IMR-90 (cell line): ENCODE data around the gene ITGAE. TPM values are rescaled to one million over a fixed set of nuclear protein-coding genes. Genes with fewer than 3 reads are reported as not detected.

Source experiments
- ATAC-seq: fragments of 200-7000 bp; cut with Tn5 transposase; 2 replicates; pipeline ENCODE4 v1.9.1; 2020; ENCODE audit warnings: low read depth, mild to moderate bottlenecking, moderate library complexity
- BruUV-seq: library from RNA; stranded (reverse); fragments of 400-500 nt; replicated peaks from 2 replicates; lab custom pipeline; 2021; lab: Mats Ljungman, UMichigan
- CTCF ChIA-PET: fragments of 300-600 bp; formaldehyde crosslinking; extraction: SDS; loops from one replicate; lab custom pipeline; 2021; ENCODE audit warnings: antibody characterized with exemption; lab: Yijun Ruan, JAX
- POLR2A ChIA-PET: fragments of 300-600 bp; sonication (Branson Sonifier 250); formaldehyde crosslinking; loops from one replicate; lab custom pipeline; 2022; ENCODE audit warnings: antibody characterized with exemption; ENCODE audit not compliant: unreplicated experiment; lab: Charles Lee
- DNase-seq: peaks from one replicate; pipeline ENCODE4 v3.0.0; 2013
- H2AFZ ChIP-seq: replicated peaks from 2 replicates; pipeline ENCODE3; 2013; ENCODE audit warnings: low read length, mild to moderate bottlenecking; ENCODE audit not compliant: poor library complexity
- H2AK5ac ChIP-seq: 2 replicates; pipeline ENCODE4 v1.6.1; 2013; ENCODE audit warnings: low read depth, low read length, inconsistent platforms
- H2AK9ac ChIP-seq: replicated peaks from 2 replicates; pipeline ENCODE3; 2013; ENCODE audit warnings: mild to moderate bottlenecking, low read depth, low read length, moderate library complexity; ENCODE audit not compliant: poor library complexity
- H2BK120ac ChIP-seq: 2 replicates; pipeline ENCODE4 v1.6.1; 2013; ENCODE audit warnings: low read depth, low read length, inconsistent platforms
- H2BK15ac ChIP-seq: 3 replicates; pipeline ENCODE4 v1.6.1; 2013; ENCODE audit warnings: low read depth, low read length, inconsistent platforms
- H2BK20ac ChIP-seq: 2 replicates; pipeline ENCODE4 v1.6.1; 2013; ENCODE audit warnings: low read depth, mild to moderate bottlenecking, inconsistent platforms, low read length, moderate library complexity
- H2BK5ac ChIP-seq: 2 replicates; pipeline ENCODE4 v1.6.1; 2013; ENCODE audit warnings: mild to moderate bottlenecking, low read depth, low read length, inconsistent platforms; ENCODE audit not compliant: poor library complexity, severe bottlenecking
- H3K14ac ChIP-seq: replicated peaks from 2 replicates; pipeline ENCODE4 v1.6.1; 2013; ENCODE audit warnings: low read depth, low read length, inconsistent platforms
- H3K18ac ChIP-seq: 2 replicates; pipeline ENCODE4 v1.6.1; 2013; ENCODE audit warnings: low read depth, low read length, control low read depth
- H3K23ac ChIP-seq: 2 replicates; pipeline ENCODE4 v1.6.1; 2013; ENCODE audit warnings: low read depth, low read length, inconsistent platforms
- H3K27ac ChIP-seq: 2 replicates; pipeline ENCODE4 v1.5.1; 2013; ENCODE audit warnings: mild to moderate bottlenecking, control low read depth, low read length; ENCODE audit not compliant: insufficient read depth
- H3K27me3 ChIP-seq: 2 replicates; pipeline ENCODE4 v1.6.1; 2013; ENCODE audit warnings: low read length; ENCODE audit not compliant: control insufficient read depth, insufficient read depth
- H3K36me3 ChIP-seq: 2 replicates; pipeline ENCODE4 v1.6.1; 2013; ENCODE audit warnings: low read length, mixed read lengths; ENCODE audit not compliant: control insufficient read depth, insufficient read depth
- H3K4ac ChIP-seq: 2 replicates; pipeline ENCODE4 v1.6.1; 2013; ENCODE audit warnings: low read depth, low read length, inconsistent platforms
- H3K4me1 ChIP-seq: 2 replicates; pipeline ENCODE4 v1.6.1; 2013; ENCODE audit warnings: low read length, mixed read lengths; ENCODE audit not compliant: control insufficient read depth, insufficient read depth
- H3K4me2 ChIP-seq: 2 replicates; pipeline ENCODE4 v1.6.1; 2013; ENCODE audit warnings: low read depth, mild to moderate bottlenecking, control low read depth, low read length, moderate library complexity
- H3K4me3 ChIP-seq: 2 replicates; pipeline ENCODE4 v1.5.1; 2013; ENCODE audit warnings: low read depth, mild to moderate bottlenecking, control low read depth, low read length, moderate library complexity; ENCODE audit not compliant: insufficient read depth
- H3K56ac ChIP-seq: 2 replicates; pipeline ENCODE4 v1.6.1; 2013; ENCODE audit warnings: low read length, inconsistent platforms; ENCODE audit not compliant: insufficient read depth; ENCODE audit errors: extremely low read depth
- H3K79me1 ChIP-seq, 2 experiments: 2 replicates each; pipeline ENCODE4 v1.6.1; 2013; ENCODE audit warnings: low read length in 2 of 2, inconsistent platforms in 1 of 2, low read depth in 1 of 2
- H3K9ac ChIP-seq: 2 replicates; pipeline ENCODE4 v1.6.1; 2013; ENCODE audit warnings: low read depth, low read length, control low read depth
- H3K9me1 ChIP-seq: 2 replicates; pipeline ENCODE4 v1.6.1; 2013; ENCODE audit warnings: low read length, inconsistent platforms; ENCODE audit not compliant: insufficient read depth
- H3K9me3 ChIP-seq: 2 replicates; pipeline ENCODE4 v1.6.1; 2013; ENCODE audit warnings: low read length; ENCODE audit not compliant: control insufficient read depth, insufficient read depth
- H4K20me1 ChIP-seq: 2 replicates; pipeline ENCODE4 v1.6.1; 2013; ENCODE audit warnings: low read length, inconsistent platforms; ENCODE audit not compliant: insufficient read depth
- H4K5ac ChIP-seq: 2 replicates; pipeline ENCODE4 v1.6.1; 2013; ENCODE audit warnings: mild to moderate bottlenecking, low read depth, low read length, control low read depth
- H4K8ac ChIP-seq, 2 experiments: 2 replicates each; pipeline ENCODE4 v1.6.1; 2013; ENCODE audit warnings: low read depth in 2 of 2, low read length in 2 of 2, control low read depth in 1 of 2, inconsistent platforms in 1 of 2
- H4K91ac ChIP-seq: 2 replicates; pipeline ENCODE4 v1.6.1; 2013; ENCODE audit warnings: low read depth, low read length, inconsistent platforms; ENCODE audit not compliant: insufficient read depth
- CEBPB ChIP-seq: IDR thresholded peaks from 2 replicates; pipeline ENCODE4 v1.6.1; 2012; ENCODE audit warnings: low read depth, low read length, improper control_type of control experiment
- CTCF ChIP-seq: conservative IDR thresholded peaks from 2 replicates; pipeline ENCODE4 v1.5.1; 2012; ENCODE audit warnings: mild to moderate bottlenecking, low read depth, low read length, improper control_type of control experiment
- ELK1 ChIP-seq: fragments of 150-350 bp; IDR thresholded peaks from 2 replicates; pipeline ENCODE4 v1.6.1; 2016; ENCODE audit warnings: low read depth, mild to moderate bottlenecking, low read length, moderate library complexity, borderline replicate concordance
- FOS ChIP-seq: fragments of 150-350 bp; IDR thresholded peaks from 2 replicates; pipeline ENCODE4 v1.6.1; 2016; ENCODE audit warnings: low read depth, low read length
- MAFK ChIP-seq: IDR thresholded peaks from 2 replicates; pipeline ENCODE4 v1.6.1; 2012; ENCODE audit warnings: low read depth, low read length, improper control_type of control experiment
- MAZ ChIP-seq: IDR thresholded peaks from 2 replicates; pipeline ENCODE4 v1.6.1; 2012; ENCODE audit warnings: low read depth, mild to moderate bottlenecking, low read length, improper control_type of control experiment, moderate library complexity, borderline replicate concordance
- POLR2A ChIP-seq: IDR thresholded peaks from 2 replicates; pipeline ENCODE4 v1.6.1; 2012; ENCODE audit warnings: mild to moderate bottlenecking, low read depth, low read length
- RAD21 ChIP-seq: IDR thresholded peaks from 2 replicates; pipeline ENCODE4 v1.6.1; 2012; ENCODE audit warnings: low read length, improper control_type of control experiment
- RCOR1 ChIP-seq: IDR thresholded peaks from 2 replicates; pipeline ENCODE4 v1.6.1; 2012; ENCODE audit warnings: mild to moderate bottlenecking, low read length, improper control_type of control experiment; ENCODE audit not compliant: insufficient replicate concordance
- RFX5 ChIP-seq: IDR thresholded peaks from 2 replicates; pipeline ENCODE4 v1.8.0; 2012; ENCODE audit warnings: low read depth, mild to moderate bottlenecking, low read length, moderate library complexity
- SMC3 ChIP-seq: fragments of 150-350 bp; IDR thresholded peaks from 2 replicates; pipeline ENCODE4 v1.6.1; 2016; ENCODE audit warnings: low read depth, mild to moderate bottlenecking, antibody characterized with exemption, low read length, moderate library complexity
- WGBS, 2 experiments: methylation state at CpG; one replicate each; pipeline versions ENCODE4 v1.1.5 to v1.1.7; 2013; ENCODE audit warnings: missing lambda C conversion rate in 2 of 2; ENCODE audit not compliant: insufficient read length in 1 of 2; ENCODE audit errors: extremely low coverage in 2 of 2; 5-methylcytosine and 5-hydroxymethylcytosine counted together
- dilution Hi-C: fragments of 300-500 bp; cut with HindIII; formaldehyde crosslinking; loops from one replicate; pipeline ENCODE4 v1.14.3; 2018; ENCODE audit warnings: low sequenced_read_pairs; ENCODE audit not compliant: unreplicated experiment
- in situ Hi-C: fragments of 300-500 bp; cut with MboI; formaldehyde crosslinking; loops from 3 replicates; pipeline ENCODE4 v1.14.3; 2019; ENCODE audit warnings: low sequenced_read_pairs, inconsistent platforms, mixed read lengths
- intact Hi-C: fragments of 100-400 bp; cut with micrococcal nuclease; formaldehyde crosslinking; loops from 2 replicates; pipeline ENCODE4 v1.10.0; 2022
- polyA plus RNA-seq, 3 experiments: library from polyadenylated mRNA; depleted of rRNA; stranded (reverse); fragments of >200 nt; gene quantifications; 2 replicates each; pipeline ENCODE4 v1.2.3, GENCODE V29; 2012; ENCODE audit warnings: low replicate concordance in 1 of 3
- total RNA-seq: library from RNA; depleted of rRNA; stranded (reverse); fragments of >200 nt; gene quantifications from 2 replicates; pipeline ENCODE4 v1.2.3, GENCODE V29; 2012

The ITGAE gene
- total and polyA plus RNA-seq, 2 of the 4 experiments (the other 2 are of a cell fraction), result 54.1 to 60.8 TPM

- DNase-seq, result no peak
- no peak for ATAC-seq
Observed at GRCh38 chr17:3780986-3781385, 20.0 kb downstream of the ITGAE start.

More at GRCh38 chr17:3780986-3781385, 20.0 kb downstream of the ITGAE start:
- no TSS peak for BruUV-seq
- H2AK9ac ChIP-seq, result no peak overlapping the region
- CTCF ChIA-PET, result interaction anchor here (0.6 kb wide), 1 partner anchor 293 kb away, joined by 3 read pairs; no protein-coding TSS in a partner anchor
- no peaks in the 10 kb centered on the region for H3K36me3 ChIP-seq
- H4K20me1 ChIP-seq, result no peaks in the 10 kb centered on the region
- no peak overlapping the region for H4K8ac ChIP-seq
- H3K9me3 ChIP-seq, result no peaks in the 10 kb centered on the region
- no peak overlapping the region for H4K91ac ChIP-seq
- no peak overlapping the region for H3K14ac ChIP-seq
- POLR2A ChIA-PET, result interaction anchor here (0.5 to 0.6 kb wide), 2 partner anchors 25 to 37 kb away, joined by 3 to 7 read pairs; no protein-coding TSS in a partner anchor
- H3K18ac ChIP-seq, result no peak overlapping the region
- no peak overlapping the region for H4K5ac ChIP-seq
- in situ Hi-C loops, result no loop called here
- no peak overlapping the region for H3K4me3 ChIP-seq
- H2AK5ac ChIP-seq, result no peak overlapping the region
- H2BK15ac ChIP-seq, result no peak overlapping the region
- no peak overlapping the region for H2BK120ac ChIP-seq
- no peaks in the 10 kb centered on the region; the same call in 1 of the 2 replicates for H3K27me3 ChIP-seq
- TF ChIP-seq RFX5, result no peak
- TF ChIP-seq ELK1, result no peak
- no peak for TF ChIP-seq CTCF
- no peak for TF ChIP-seq CEBPB
- TF ChIP-seq SMC3, result no peak
- TF ChIP-seq FOS, result no peak
- TF ChIP-seq RCOR1, result no peak
- TF ChIP-seq RAD21, result no peak
- no peak for TF ChIP-seq MAFK
- TF ChIP-seq POLR2A, result no peak
- TF ChIP-seq MAZ, result no peak
- H3K9ac ChIP-seq, result no peak overlapping the region
- H3K4ac ChIP-seq, result no peak overlapping the region
- H3K4me2 ChIP-seq, result no peak overlapping the region
- no peak overlapping the region for H3K23ac ChIP-seq
- intact Hi-C loops, result no loop called here
- WGBS, 2 experiments, result 44% methylated on average over 3 of the region's 6 CpGs; no CpG with 5 or more reads in 1 of the 2 experiments
- no peak overlapping the region for H2BK5ac ChIP-seq
- H2BK20ac ChIP-seq, result no peak overlapping the region
- H3K4me1 ChIP-seq, result no peaks in the 10 kb centered on the region
- dilution Hi-C loops, result no loop called here
- no peaks in the 10 kb centered on the region for H3K79me1 ChIP-seq
- H3K56ac ChIP-seq, result no peak overlapping the region
- H2AFZ ChIP-seq, result no peak overlapping the region
- no peaks in the 10 kb centered on the region for H3K9me1 ChIP-seq
- H3K27ac ChIP-seq, result no peak overlapping the region
